Skeletal muscle satellite cell (primary cell): ENCODE data around the gene CDK11A.
A peak's percentile ranks its signal among the peaks of the same experiment; 100 is the strongest.
"Not testable (repeated sequence)": the region's sequence is repeated elsewhere in the genome, so short reads cannot be mapped to it uniquely, and the experiment has no call there.

ENCODE experiments used
- H3K27me3 ChIP-seq: 2 replicates; pipeline ENCODE4 v1.7.0; 2013; ENCODE audit warnings: low read length; ENCODE audit not compliant: control insufficient read depth, insufficient read depth
- H3K36me3 ChIP-seq: 2 replicates; pipeline ENCODE4 v1.7.0; 2013; ENCODE audit warnings: mild to moderate bottlenecking, control low read depth, low read length; ENCODE audit not compliant: insufficient read depth
- H3K4me1 ChIP-seq: 2 replicates; pipeline ENCODE4 v1.7.0; 2013; ENCODE audit warnings: low read length; ENCODE audit not compliant: control insufficient read depth, insufficient read depth
- H3K4me2 ChIP-seq: 2 replicates; pipeline ENCODE4 v1.7.0; 2013; ENCODE audit warnings: mild to moderate bottlenecking, low read length
- H3K4me3 ChIP-seq: 2 replicates; pipeline ENCODE4 v1.7.0; 2013; ENCODE audit warnings: low read length
- H3K9ac ChIP-seq: 2 replicates; pipeline ENCODE4 v1.7.0; 2013; ENCODE audit warnings: mild to moderate bottlenecking, low read depth, low read length, moderate library complexity
- H3K9me3 ChIP-seq: replicated peaks from 2 replicates; pipeline ENCODE4 v1.7.0; 2013; ENCODE audit warnings: mild to moderate bottlenecking, control low read depth, low read length

CDK11A gene

GRCh38 chr1:1691443-1691842 lies 32.7 kb downstream of the CDK11A start:
- not testable (repeated sequence) for H3K9me3 ChIP-seq, H3K4me1 ChIP-seq, H3K36me3 ChIP-seq, H3K27me3 ChIP-seq, H3K9ac ChIP-seq
- Histone ChIP-seq H3K4me2 (peak overlapping the region; percentile 75), H3K4me3 (peak overlapping the region; percentile 62)

GRCh38 chr1:1689526-1689925 lies 34.6 kb downstream of the CDK11A start:
- H3K4me1 ChIP-seq, H3K4me2 ChIP-seq, H3K4me3 ChIP-seq, H3K36me3 ChIP-seq, H3K9ac ChIP-seq, H3K27me3 ChIP-seq, H3K9me3 ChIP-seq: not testable (repeated sequence)

GRCh38 chr1:1687846-1688245 lies 36.3 kb downstream of the CDK11A start:
- H3K9ac ChIP-seq = no peak overlapping the region
- H3K4me3 ChIP-seq = no peak overlapping the region
- peaks cover 3% of the 10 kb centered on the region for H3K36me3 ChIP-seq
- H3K27me3 ChIP-seq = no peaks in the 10 kb centered on the region
- H3K4me1 ChIP-seq = peaks cover 8% of the 10 kb centered on the region
- no peaks in the 10 kb centered on the region for H3K9me3 ChIP-seq
- no peak overlapping the region for H3K4me2 ChIP-seq

DNA sequence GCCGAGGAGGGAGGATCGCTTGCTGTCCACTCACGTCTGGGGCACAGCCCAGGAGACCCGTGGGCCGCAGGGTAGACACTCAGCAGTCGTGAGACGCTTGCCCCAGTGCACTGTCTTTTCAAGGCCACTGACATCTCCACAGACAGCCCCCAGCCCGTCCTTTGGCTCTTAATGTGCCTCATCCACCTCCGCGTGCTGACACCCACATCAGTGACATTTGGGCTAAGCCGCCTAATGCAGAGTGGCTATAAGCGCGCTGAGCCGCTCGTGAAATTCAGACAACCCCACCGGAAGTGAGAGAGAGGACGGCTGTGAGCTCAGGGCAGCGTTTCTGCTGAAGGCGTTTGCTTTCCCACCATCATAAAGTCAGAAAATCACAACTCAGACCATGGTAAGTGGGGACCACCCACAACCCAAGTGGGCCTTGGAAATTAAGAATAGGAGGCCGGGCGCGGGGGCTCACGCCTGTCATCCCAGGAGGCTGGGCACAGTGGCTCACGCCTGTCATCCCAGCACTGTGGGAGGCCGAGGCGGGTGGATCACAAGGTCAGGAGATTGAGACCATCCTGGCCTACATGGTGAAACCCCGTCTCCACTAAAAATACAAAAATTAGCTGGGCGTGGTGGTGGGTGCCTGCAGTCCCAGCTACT lies 40.0 kb downstream of the CDK11A start:
- Histone ChIP-seq H3K4me3 (no peak overlapping the region), H3K9me3 (no peaks in the 10 kb centered on the region), H3K27me3 (no peaks in the 10 kb centered on the region), H3K4me1 (peaks cover 8% of the 10 kb centered on the region), H3K4me2 (no peak overlapping the region), H3K36me3 (peaks cover 10% of the 10 kb centered on the region), H3K9ac (no peak overlapping the region)

DNA sequence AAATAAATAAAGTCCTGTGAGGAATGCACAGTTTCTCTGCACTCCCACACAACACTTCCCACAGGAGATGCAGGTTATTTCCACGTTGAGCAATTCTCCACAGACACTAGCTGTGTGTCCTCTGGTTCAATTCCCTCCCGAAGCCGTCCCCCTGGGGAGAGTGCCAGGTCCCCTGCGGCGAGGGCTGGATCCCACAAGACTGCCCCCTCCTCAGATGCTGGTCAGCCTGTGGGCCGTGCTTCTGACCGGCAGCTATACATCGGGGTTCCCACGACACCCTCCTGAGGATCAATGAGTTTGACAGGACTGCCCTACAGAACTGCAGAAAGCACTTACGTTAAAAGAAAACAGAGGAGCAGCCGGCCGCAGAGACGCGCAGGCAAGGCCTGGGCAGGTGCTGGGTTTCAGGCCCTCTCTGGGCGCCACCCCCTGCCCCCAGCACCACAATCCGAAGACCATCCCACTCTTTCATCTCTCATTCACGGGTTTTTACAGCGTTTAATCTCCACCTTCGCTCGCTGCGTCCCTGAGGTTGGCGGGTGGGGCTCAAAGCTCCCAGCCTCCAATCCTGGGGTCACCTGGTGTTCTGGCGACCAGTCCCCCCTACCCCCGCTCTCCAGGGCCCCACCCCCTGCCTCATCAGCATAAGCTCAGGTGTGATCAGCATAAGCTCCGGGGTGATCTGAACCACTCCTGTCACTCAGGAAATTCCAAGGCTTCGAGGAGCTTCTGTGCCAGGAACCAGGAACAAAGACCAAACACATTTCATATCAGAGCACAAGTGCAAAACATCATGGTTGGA lies 40.9 kb downstream of the CDK11A start:
- Histone ChIP-seq H3K9ac (no peak overlapping the region), H3K36me3 (peaks cover 10% of the 10 kb centered on the region), H3K4me3 (no peak overlapping the region), H3K4me2 (no peak overlapping the region), H3K9me3 (no peaks in the 10 kb centered on the region), H3K27me3 (no peaks in the 10 kb centered on the region), H3K4me1 (peaks cover 8% of the 10 kb centered on the region)

DNA sequence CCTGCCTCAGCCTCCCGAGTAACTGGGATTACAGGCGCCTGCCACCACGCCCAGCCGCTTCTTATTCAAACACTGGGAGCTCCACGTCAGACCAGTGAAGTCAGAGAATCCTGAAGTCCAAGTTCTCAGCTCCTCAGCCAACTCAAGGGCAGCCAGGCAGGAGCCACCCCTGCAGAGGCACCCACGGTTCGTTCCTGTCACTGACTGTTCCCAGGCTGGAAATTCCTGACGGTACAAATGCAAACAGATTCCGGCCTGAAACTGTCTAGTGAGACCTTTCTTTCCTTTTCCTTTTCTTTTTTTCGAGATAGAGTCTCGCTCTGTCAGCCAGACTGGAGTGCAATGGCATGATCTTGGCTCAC lies 43.3 kb downstream of the CDK11A start:
- H3K36me3 ChIP-seq = peaks cover 10% of the 10 kb centered on the region
- H3K9ac ChIP-seq = no peak overlapping the region
- no peak overlapping the region for H3K4me2 ChIP-seq
- H3K4me3 ChIP-seq = no peak overlapping the region
- no peaks in the 10 kb centered on the region for H3K4me1 ChIP-seq
- H3K27me3 ChIP-seq = no peaks in the 10 kb centered on the region
- no peaks in the 10 kb centered on the region for H3K9me3 ChIP-seq

DNA sequence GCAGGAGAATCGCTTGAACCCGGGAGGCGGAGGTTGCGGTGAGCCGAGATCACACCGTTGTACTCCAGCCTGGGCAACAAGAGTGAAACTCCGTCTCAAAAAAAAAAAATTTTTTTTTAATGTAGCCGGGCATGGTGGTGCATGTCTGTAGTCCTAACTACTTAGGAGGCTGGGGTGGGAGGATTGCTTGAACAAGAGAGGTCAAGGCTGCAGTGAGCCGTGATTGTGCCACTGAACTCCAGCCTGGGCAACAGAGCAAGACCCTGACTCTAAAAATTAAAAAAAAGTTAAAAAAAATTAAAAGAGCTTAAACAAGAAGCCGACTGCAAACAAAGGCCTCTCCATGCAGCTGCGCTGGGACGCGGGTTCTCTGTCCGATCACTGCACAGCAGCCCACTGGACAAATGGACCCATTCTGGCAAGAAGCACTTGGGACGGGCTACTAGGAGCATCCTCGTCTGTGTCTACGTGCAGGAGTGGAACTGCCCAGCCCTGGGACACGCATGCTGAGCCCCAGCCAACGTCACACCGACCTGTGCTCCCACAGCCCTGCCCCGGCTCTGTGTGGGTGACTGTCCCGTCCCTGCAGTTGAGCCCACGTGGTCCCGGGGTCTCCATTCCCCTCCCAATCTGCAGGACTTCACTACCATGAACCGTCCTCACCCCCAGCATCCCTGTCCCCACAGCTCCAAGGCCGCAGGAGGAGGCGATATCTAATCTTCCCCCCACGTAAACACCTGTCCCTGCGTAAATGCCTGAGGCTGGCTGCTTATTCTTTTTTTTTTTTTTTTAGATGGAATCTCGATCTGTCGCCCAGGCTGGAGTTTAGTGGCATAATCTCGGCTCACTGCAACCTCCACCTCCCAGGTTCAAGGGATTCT lies 43.9 kb downstream of the CDK11A start:
- Histone ChIP-seq H3K27me3 (no peaks in the 10 kb centered on the region), H3K4me2 (no peak overlapping the region), H3K4me1 (no peaks in the 10 kb centered on the region), H3K36me3 (peaks cover 10% of the 10 kb centered on the region), H3K9me3 (no peaks in the 10 kb centered on the region), H3K4me3 (no peak overlapping the region), H3K9ac (no peak overlapping the region)

DNA sequence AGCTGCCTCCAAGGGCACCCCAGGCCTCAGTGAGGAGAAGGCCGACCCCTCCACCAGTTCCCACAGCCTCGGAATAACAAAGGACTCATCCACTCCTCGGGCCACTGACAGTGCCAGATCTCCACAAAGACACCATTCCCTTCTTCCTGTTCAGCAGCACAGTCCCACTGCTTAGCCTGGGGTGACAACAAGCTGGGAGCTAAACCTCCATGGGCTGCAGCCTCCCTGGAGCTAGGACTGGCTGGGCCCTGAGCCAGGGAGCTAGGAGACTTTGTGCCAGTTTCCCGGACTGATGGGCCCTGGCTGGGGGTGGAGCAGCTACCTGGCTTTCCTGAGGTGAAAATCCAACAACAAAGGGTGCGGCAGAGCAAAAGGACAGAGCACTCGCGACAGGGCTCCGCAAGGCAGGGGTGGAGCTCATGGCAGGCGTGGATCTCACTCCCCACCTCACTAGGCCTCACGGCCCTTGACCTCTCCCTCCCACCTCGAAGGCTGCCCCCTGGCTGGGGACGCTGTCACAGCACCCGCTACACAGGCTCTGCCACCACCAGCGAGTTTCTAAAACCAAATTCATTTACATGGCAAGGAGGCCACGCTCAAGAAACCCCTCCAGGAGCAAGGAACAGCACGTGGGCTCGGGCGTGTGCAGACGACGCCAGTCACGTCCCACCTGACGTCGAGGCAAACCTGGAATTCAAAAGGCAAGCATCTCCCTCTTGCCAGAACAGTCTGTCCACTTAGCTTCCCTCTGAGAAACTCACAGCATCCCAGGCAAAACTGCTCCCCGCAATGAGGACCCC lies 45.4 kb downstream of the CDK11A start:
- H3K4me2 ChIP-seq = no peak overlapping the region
- no peak overlapping the region for H3K4me3 ChIP-seq
- H3K36me3 ChIP-seq = peaks cover 10% of the 10 kb centered on the region
- no peak overlapping the region for H3K9ac ChIP-seq
- H3K27me3 ChIP-seq = no peaks in the 10 kb centered on the region
- no peaks in the 10 kb centered on the region for H3K4me1 ChIP-seq
- no peaks in the 10 kb centered on the region for H3K9me3 ChIP-seq

DNA sequence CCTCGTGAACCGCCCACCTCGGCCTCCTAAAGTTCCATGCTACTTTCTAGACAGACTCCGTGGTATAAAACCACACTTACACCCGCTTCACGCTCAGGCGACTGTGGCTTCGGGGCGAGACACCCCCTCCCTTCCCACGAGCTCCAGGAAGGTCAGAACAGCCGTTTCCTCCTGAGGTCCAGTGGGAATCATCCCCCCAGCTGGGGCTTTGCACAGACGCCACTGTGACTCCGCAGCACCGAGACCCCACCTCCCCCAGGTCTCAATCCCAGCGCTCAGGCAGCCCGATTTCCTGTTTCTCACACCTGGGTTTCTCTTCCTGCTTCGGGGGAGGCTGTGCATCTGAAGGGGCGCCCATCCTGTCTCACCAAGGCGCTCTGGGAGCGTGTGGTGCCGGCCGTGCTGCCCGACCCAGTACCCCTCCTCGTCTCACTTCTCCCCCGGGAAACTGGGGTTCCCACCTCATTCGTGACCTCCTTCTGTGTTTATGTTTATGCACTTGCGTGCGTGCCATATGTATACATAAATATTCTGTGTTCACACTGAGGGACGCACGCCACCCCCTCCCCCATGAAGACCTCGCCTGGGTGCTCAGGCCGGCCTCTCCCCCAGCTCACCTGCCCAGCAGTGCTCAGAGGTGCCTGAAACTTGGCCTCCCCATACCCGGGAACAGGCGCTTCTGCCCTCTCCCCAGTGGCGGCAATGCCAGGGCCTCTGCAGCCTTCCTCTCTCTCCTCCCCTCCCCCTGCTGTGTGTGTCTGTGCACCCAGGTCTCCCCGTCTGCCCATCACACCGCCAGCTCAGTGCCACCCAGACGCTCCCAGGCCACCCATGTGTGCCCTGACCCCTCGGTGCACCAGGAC lies 46.2 kb downstream of the CDK11A start:
- Histone ChIP-seq H3K9ac (no peak overlapping the region), H3K4me2 (no peak overlapping the region), H3K4me3 (no peak overlapping the region), H3K36me3 (peaks cover 8% of the 10 kb centered on the region), H3K27me3 (no peaks in the 10 kb centered on the region), H3K4me1 (no peaks in the 10 kb centered on the region), H3K9me3 (no peaks in the 10 kb centered on the region)

DNA sequence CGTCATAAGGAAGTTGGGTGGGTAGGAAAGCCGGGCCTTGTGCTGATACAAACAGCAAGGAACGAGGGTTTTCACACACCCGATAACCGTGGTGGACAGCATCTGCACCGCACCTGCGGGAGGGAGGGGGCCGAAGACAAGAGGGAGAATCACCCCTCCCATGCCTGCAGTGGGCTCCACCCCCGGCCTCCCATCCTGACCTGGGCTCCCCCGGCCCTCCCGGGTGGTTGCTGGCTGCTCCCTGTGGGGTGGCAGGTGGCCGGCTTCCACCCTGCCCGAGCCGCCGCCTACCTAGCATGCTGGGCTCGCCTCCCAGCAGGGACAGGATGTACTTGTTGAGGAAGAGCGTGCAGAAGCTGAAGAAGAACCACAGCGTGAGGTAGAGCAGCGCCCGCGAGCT lies 48.1 kb downstream of the CDK11A start:
- H3K27me3 ChIP-seq, H3K4me1 ChIP-seq, H3K9ac ChIP-seq, H3K9me3 ChIP-seq, H3K4me2 ChIP-seq, H3K4me3 ChIP-seq: not testable (repeated sequence)
- peaks cover 13% of the 10 kb centered on the region for H3K36me3 ChIP-seq
